HepG2 (cell line): ENCODE measurements around the gene LDLR. TPM values are rescaled to one million over a fixed set of nuclear protein-coding genes. Genes with fewer than 3 reads are reported as not detected.

Source experiments
- CBX5 ChIP-seq: sonication (generic); formaldehyde crosslinking; IDR thresholded peaks from 2 replicates; pipeline ENCODE4 v1.4.0; 2020; ENCODE audit warnings: missing genetic modification reagents, borderline replicate concordance
- DR1 ChIP-seq: sonication (generic); formaldehyde crosslinking; IDR thresholded peaks from 2 replicates; pipeline ENCODE4 v1.8.0; 2021; ENCODE audit warnings: mild to moderate bottlenecking, missing genetic modification reagents, inconsistent platforms
- EEA1 ChIP-seq: sonication (generic); formaldehyde crosslinking; IDR thresholded peaks from 2 replicates; pipeline ENCODE4 v1.5.1; 2020; ENCODE audit warnings: mild to moderate bottlenecking, missing genetic modification reagents, borderline replicate concordance
- FLYWCH1 ChIP-seq: sonication (generic); formaldehyde crosslinking; IDR thresholded peaks from 2 replicates; pipeline ENCODE4 v1.8.1; 2023; ENCODE audit warnings: mild to moderate bottlenecking, missing genetic modification reagents
- KLF6 ChIP-seq: IDR thresholded peaks from 2 replicates; pipeline ENCODE4 v1.8.0; 2016; ENCODE audit warnings: missing biosample characterization, missing genetic modification reagents
- KMT2A ChIP-seq: sonication (generic); formaldehyde crosslinking; IDR thresholded peaks from 2 replicates; pipeline ENCODE4 v1.4.0; 2020; ENCODE audit warnings: missing genetic modification reagents
- REPIN1 ChIP-seq: sonication (generic); formaldehyde crosslinking; IDR thresholded peaks from 2 replicates; pipeline ENCODE4 v1.8.0; 2022; ENCODE audit warnings: missing genetic modification reagents, low read depth, mild to moderate bottlenecking, borderline replicate concordance
- SRY ChIP-seq: sonication (generic); formaldehyde crosslinking; IDR thresholded peaks from 2 replicates; pipeline ENCODE4 v1.8.0; 2022; ENCODE audit warnings: mild to moderate bottlenecking, missing genetic modification reagents
- SYNCRIP ChIP-seq: fragments of 200-400 bp; formaldehyde crosslinking; IDR thresholded peaks from 2 replicates; pipeline ENCODE4 v1.6.1; 2018; ENCODE audit warnings: mild to moderate bottlenecking, low read depth, low read length; ENCODE audit not compliant: insufficient read depth
- ZBTB20 ChIP-seq: sonication (generic); formaldehyde crosslinking; IDR thresholded peaks from 2 replicates; pipeline ENCODE4 v1.8.1; 2023; ENCODE audit warnings: missing genetic modification reagents, low read depth, mild to moderate bottlenecking, borderline replicate concordance
- ZNF274 ChIP-seq: sonication (generic); formaldehyde crosslinking; IDR thresholded peaks from 2 replicates; pipeline ENCODE4 v1.5.1; 2020; ENCODE audit warnings: mild to moderate bottlenecking, missing genetic modification reagents
- ZNF484 ChIP-seq: sonication (generic); formaldehyde crosslinking; IDR thresholded peaks from 2 replicates; pipeline ENCODE4 v1.5.1; 2020; ENCODE audit warnings: mild to moderate bottlenecking, low read depth, missing genetic modification reagents, borderline replicate concordance
- polyA plus RNA-seq, 8 experiments: library from polyadenylated mRNA; depleted of rRNA in 3 of 8; stranded (reverse) in 7 of 8; unstranded in 1 of 8; fragments of >200 nt; fragmentation: Illumina TruSeq in 4 of 8; extraction: Trizol in 4 of 8; gene quantifications; 2 replicates each; pipeline versions ENCODE4 v1.2.1 to v1.2.3, GENCODE V29; 2011 to 2016; ENCODE audit warnings: low read depth in 4 of 8, missing spikeins in 1 of 8, mixed read lengths in 1 of 8; ENCODE audit not compliant: insufficient read depth in 1 of 8
- total RNA-seq, 5 experiments: library from RNA; depleted of rRNA; stranded (reverse); fragments of >200 nt; fragmentation: Illumina TruSeq; extraction: Trizol; gene quantifications; 2 replicates each; pipeline ENCODE4 v1.2.3, GENCODE V29; 2016; ENCODE audit warnings: low read depth in 1 of 5
- TF ChIP-seq, protein P1 (sequence below): sonication (generic); formaldehyde crosslinking; IDR thresholded peaks from 2 replicates; pipeline ENCODE4 v1.5.0; 2020; ENCODE audit warnings: mild to moderate bottlenecking, low read depth, missing genetic modification reagents, borderline replicate concordance
- TF ChIP-seq, protein P2 (sequence below): IDR thresholded peaks from 2 replicates; pipeline ENCODE4 v1.6.1; 2016; ENCODE audit warnings: missing genetic modification reagents, missing compliant biosample characterization
- TF ChIP-seq, protein P3 (sequence below): IDR thresholded peaks from 2 replicates; pipeline ENCODE4 v1.6.1; 2016; ENCODE audit warnings: missing compliant biosample characterization, missing genetic modification reagents, borderline replicate concordance
- TF ChIP-seq, protein P4 (sequence below): sonication (generic); formaldehyde crosslinking; IDR thresholded peaks from 2 replicates; pipeline ENCODE4 v1.4.0; 2020; ENCODE audit warnings: mild to moderate bottlenecking, missing genetic modification reagents
- TF ChIP-seq, protein P5 (sequence below): sonication (generic); formaldehyde crosslinking; IDR thresholded peaks from 2 replicates; pipeline ENCODE4 v1.4.0; 2020; ENCODE audit warnings: missing genetic modification reagents
- TF ChIP-seq, protein P6 (sequence below): sonication (generic); formaldehyde crosslinking; IDR thresholded peaks from 2 replicates; pipeline ENCODE4 v1.4.0; 2020; ENCODE audit warnings: missing genetic modification reagents
- TF ChIP-seq, protein P7 (sequence below): sonication (generic); formaldehyde crosslinking; IDR thresholded peaks from 2 replicates; pipeline ENCODE4 v1.4.0; 2020; ENCODE audit warnings: missing genetic modification reagents
- TF ChIP-seq, protein P8 (sequence below): sonication (generic); formaldehyde crosslinking; IDR thresholded peaks from 2 replicates; pipeline ENCODE4 v1.5.0; 2020; ENCODE audit warnings: missing genetic modification reagents

Gene LDLR
- total and polyA plus RNA-seq, 2 of the 13 experiments (the other 11 are each of a cell fraction or from before 2014, with no cell fraction given), result 51.6 to 92.5 TPM

DNA sequence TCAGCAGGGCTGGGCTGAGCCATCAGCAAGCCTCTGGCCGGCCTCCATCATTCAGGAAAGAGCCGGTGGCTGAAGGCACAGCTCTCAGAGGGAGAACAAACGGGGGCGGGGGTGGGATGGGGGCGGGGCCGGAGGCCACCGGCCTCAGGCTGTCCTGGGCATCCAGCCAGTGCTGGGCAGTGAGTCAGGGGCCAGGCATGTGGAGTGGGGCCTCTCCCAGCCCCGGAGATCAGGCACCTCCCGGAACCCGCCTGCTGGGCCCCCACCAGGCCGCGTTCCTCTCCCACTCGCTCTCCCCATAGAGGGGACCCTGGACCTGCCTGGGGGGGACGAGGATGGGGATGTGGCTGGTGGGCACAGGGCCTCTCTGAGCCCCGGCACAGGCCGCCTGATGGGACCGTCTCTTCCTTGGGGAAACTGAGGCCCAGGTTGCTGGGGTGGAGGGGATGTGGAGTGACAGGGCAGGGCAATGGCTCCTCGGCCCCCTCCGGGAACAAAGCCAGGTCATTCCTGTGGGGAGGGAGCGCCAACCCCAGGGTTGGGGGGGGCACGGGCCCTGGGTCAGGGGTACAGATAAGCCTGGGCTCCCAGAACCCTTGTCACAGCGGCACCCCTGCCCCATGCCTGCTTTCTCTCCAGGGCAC lies 53.4 kb downstream of the LDLR start (continued):
- TF ChIP-seq EEA1 (no peak), ZNF274 (CRISPR knock-in tag) (0 out of 2 replicates have a peak, but pooled peaks have one; percentile 77), FLYWCH1 (CRISPR knock-in tag) (no peak), SYNCRIP (no peak), KLF6 (CRISPR knock-in tag) (no peak; the same call in 1 of the 2 replicates), REPIN1 (CRISPR knock-in tag) (0 out of 2 replicates have a peak, but pooled peaks have one; percentile 10), ZNF484 (CRISPR knock-in tag) (no peak), CBX5 (no peak), SRY (CRISPR knock-in tag) (no peak), DR1 (CRISPR knock-in tag) (no peak), ZBTB20 (no peak), KMT2A (CRISPR knock-in tag) (no peak)
- TF ChIP-seq, protein P1, sequence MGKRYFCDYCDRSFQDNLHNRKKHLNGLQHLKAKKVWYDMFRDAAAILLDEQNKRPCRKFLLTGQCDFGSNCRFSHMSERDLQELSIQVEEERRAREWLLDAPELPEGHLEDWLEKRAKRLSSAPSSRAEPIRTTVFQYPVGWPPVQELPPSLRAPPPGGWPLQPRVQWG (CRISPR knock-in tag), result no peak
- TF ChIP-seq, protein P2, sequence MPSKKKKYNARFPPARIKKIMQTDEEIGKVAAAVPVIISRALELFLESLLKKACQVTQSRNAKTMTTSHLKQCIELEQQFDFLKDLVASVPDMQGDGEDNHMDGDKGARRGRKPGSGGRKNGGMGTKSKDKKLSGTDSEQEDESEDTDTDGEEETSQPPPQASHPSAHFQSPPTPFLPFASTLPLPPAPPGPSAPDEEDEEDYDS, result no peak
- TF ChIP-seq, protein P3, sequence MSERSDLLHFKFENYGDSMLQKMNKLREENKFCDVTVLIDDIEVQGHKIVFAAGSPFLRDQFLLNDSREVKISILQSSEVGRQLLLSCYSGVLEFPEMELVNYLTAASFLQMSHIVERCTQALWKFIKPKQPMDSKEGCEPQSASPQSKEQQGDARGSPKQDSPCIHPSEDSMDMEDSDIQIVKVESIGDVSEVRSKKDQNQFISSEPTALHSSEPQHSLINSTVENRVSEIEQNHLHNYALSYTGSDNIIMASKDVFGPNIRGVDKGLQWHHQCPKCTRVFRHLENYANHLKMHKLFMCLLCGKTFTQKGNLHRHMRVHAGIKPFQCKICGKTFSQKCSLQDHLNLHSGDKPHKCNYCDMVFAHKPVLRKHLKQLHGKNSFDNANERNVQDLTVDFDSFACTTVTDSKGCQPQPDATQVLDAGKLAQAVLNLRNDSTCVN (CRISPR knock-in tag), result no peak
- TF ChIP-seq, protein P4, sequence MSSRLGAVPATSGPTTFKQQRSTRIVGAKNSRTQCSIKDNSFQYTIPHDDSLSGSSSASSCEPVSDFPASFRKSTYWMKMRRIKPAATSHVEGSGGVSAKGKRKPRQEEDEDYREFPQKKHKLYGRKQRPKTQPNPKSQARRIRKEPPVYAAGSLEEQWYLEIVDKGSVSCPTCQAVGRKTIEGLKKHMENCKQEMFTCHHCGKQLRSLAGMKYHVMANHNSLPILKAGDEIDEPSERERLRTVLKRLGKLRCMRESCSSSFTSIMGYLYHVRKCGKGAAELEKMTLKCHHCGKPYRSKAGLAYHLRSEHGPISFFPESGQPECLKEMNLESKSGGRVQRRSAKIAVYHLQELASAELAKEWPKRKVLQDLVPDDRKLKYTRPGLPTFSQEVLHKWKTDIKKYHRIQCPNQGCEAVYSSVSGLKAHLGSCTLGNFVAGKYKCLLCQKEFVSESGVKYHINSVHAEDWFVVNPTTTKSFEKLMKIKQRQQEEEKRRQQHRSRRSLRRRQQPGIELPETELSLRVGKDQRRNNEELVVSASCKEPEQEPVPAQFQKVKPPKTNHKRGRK, result no peak
- TF ChIP-seq, protein P5, sequence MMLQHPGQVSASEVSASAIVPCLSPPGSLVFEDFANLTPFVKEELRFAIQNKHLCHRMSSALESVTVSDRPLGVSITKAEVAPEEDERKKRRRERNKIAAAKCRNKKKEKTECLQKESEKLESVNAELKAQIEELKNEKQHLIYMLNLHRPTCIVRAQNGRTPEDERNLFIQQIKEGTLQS (CRISPR knock-in tag), result peak; percentile 96
- TF ChIP-seq, protein P6, sequence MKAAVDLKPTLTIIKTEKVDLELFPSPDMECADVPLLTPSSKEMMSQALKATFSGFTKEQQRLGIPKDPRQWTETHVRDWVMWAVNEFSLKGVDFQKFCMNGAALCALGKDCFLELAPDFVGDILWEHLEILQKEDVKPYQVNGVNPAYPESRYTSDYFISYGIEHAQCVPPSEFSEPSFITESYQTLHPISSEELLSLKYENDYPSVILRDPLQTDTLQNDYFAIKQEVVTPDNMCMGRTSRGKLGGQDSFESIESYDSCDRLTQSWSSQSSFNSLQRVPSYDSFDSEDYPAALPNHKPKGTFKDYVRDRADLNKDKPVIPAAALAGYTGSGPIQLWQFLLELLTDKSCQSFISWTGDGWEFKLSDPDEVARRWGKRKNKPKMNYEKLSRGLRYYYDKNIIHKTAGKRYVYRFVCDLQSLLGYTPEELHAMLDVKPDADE (CRISPR knock-in tag), result no peak
- TF ChIP-seq, protein P7, sequence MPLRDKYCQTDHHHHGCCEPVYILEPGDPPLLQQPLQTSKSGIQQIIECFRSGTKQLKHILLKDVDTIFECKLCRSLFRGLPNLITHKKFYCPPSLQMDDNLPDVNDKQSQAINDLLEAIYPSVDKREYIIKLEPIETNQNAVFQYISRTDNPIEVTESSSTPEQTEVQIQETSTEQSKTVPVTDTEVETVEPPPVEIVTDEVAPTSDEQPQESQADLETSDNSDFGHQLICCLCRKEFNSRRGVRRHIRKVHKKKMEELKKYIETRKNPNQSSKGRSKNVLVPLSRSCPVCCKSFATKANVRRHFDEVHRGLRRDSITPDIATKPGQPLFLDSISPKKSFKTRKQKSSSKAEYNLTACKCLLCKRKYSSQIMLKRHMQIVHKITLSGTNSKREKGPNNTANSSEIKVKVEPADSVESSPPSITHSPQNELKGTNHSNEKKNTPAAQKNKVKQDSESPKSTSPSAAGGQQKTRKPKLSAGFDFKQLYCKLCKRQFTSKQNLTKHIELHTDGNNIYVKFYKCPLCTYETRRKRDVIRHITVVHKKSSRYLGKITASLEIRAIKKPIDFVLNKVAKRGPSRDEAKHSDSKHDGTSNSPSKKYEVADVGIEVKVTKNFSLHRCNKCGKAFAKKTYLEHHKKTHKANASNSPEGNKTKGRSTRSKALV (CRISPR knock-in tag), result no peak
- TF ChIP-seq, protein P8, sequence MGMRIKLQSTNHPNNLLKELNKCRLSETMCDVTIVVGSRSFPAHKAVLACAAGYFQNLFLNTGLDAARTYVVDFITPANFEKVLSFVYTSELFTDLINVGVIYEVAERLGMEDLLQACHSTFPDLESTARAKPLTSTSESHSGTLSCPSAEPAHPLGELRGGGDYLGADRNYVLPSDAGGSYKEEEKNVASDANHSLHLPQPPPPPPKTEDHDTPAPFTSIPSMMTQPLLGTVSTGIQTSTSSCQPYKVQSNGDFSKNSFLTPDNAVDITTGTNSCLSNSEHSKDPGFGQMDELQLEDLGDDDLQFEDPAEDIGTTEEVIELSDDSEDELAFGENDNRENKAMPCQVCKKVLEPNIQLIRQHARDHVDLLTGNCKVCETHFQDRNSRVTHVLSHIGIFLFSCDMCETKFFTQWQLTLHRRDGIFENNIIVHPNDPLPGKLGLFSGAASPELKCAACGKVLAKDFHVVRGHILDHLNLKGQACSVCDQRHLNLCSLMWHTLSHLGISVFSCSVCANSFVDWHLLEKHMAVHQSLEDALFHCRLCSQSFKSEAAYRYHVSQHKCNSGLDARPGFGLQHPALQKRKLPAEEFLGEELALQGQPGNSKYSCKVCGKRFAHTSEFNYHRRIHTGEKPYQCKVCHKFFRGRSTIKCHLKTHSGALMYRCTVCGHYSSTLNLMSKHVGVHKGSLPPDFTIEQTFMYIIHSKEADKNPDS (CRISPR knock-in tag), result no peak
